T-cell (primary cell): ENCODE results near the gene POLG. TPM values are rescaled to one million over a fixed set of nuclear protein-coding genes. Genes with fewer than 3 reads are reported as not detected.
A peak's percentile ranks its signal among the peaks of the same experiment; 100 is the strongest.

Source experiments
- ATAC-seq, 4 experiments: fragments of 200-7000 bp in 3 of 4; fragments of 150-1000 bp in 1 of 4; cut with Tn5 transposase; replicated peaks in 1 of 4; 1 replicate in 3 of 4; 2 replicates in 1 of 4; pipeline ENCODE4 v1.10.0; 2021; ENCODE audit warnings: moderate library complexity in 3 of 4, mild to moderate bottlenecking in 2 of 4, moderate number of reproducible peaks in 1 of 4
- CTCF ChIA-PET, 2 donors: fragments of 300-600 bp; sonication (Branson Sonifier 250); formaldehyde crosslinking; loops; one replicate each; lab custom pipeline; 2022; ENCODE audit warnings: antibody characterized with exemption in 2 of 2; lab: Charles Lee
- POLR2A ChIA-PET, 2 donors: fragments of 300-600 bp; sonication (Branson Sonifier 250); formaldehyde crosslinking; loops; one replicate each; lab custom pipeline; 2022; ENCODE audit warnings: antibody characterized with exemption in 2 of 2; lab: Charles Lee
- DNase-seq, 35 experiments: peaks; one replicate each; pipeline versions ENCODE4 v3.0.0 to v3.0.0-alpha.2; 2013 to 2023
- H3K27ac ChIP-seq: one replicate; pipeline ENCODE4 v1.5.1; 2013; ENCODE audit warnings: low read length
- H3K27me3 ChIP-seq, 2 experiments: replicated peaks in 1 of 2; 1 replicate in 1 of 2; 2 replicates in 1 of 2; pipeline versions ENCODE4 v1.6.1 to v1.7.0; 2013; ENCODE audit warnings: low read length in 1 of 2, mixed read lengths in 1 of 2; ENCODE audit not compliant: control insufficient read depth in 2 of 2, insufficient read depth in 2 of 2; ENCODE audit errors: extremely low read depth in 1 of 2
- H3K36me3 ChIP-seq, 2 donors: 1 replicate in 1 of 2; 2 replicates in 1 of 2; pipeline versions ENCODE4 v1.6.1 to v1.7.0; 2013; ENCODE audit warnings: low read length in 1 of 2; ENCODE audit not compliant: control insufficient read depth in 2 of 2, insufficient read depth in 1 of 2; ENCODE audit errors: extremely low read depth in 1 of 2
- H3K4me1 ChIP-seq, 2 experiments: 1 replicate in 1 of 2; 2 replicates in 1 of 2; pipeline versions ENCODE4 v1.6.1 to v1.7.0; 2013; ENCODE audit warnings: low read length in 2 of 2, mixed read lengths in 1 of 2; ENCODE audit not compliant: insufficient read depth in 2 of 2, control insufficient read depth in 1 of 2; ENCODE audit errors: extremely low read depth in 1 of 2
- H3K4me3 ChIP-seq, 2 donors: 1 replicate in 1 of 2; 2 replicates in 1 of 2; pipeline versions ENCODE4 v1.5.1 to v1.7.0; 2013; ENCODE audit warnings: mild to moderate bottlenecking in 2 of 2, low read length in 1 of 2, moderate library complexity in 1 of 2; ENCODE audit not compliant: control insufficient read depth in 1 of 2; ENCODE audit errors: extremely low read depth in 1 of 2
- H3K9me3 ChIP-seq: 2 replicates; pipeline ENCODE4 v1.7.0; 2013
- H3K27ac Mint-ChIP-seq, 2 donors: one replicate each; pipeline ENCODE4 v1.8.0; 2020 to 2021; ENCODE audit warnings: mild to moderate bottlenecking in 2 of 2, mixed read lengths in 2 of 2
- H3K27me3 Mint-ChIP-seq, 2 donors: one replicate each; pipeline ENCODE4 v1.8.0; 2021 to 2022; ENCODE audit warnings: mixed read lengths in 2 of 2
- H3K36me3 Mint-ChIP-seq: one replicate; pipeline ENCODE4 v1.8.0; 2021; ENCODE audit warnings: mixed read lengths
- H3K4me1 Mint-ChIP-seq, 3 donors: one replicate each; pipeline ENCODE4 v1.8.0; 2020 to 2022; ENCODE audit warnings: mixed read lengths in 3 of 3, mild to moderate bottlenecking in 1 of 3
- H3K4me3 Mint-ChIP-seq, 3 donors: one replicate each; pipeline ENCODE4 v1.8.0; 2020 to 2022; ENCODE audit warnings: mild to moderate bottlenecking in 3 of 3, mixed read lengths in 3 of 3, moderate library complexity in 3 of 3
- H3K9me3 Mint-ChIP-seq, 3 donors: one replicate each; pipeline ENCODE4 v1.8.0; 2020 to 2022; ENCODE audit warnings: mixed read lengths in 3 of 3
- WGBS: methylation state at CpG from one replicate; pipeline ENCODE4 v1.1.5; 2013; ENCODE audit warnings: missing lambda C conversion rate; ENCODE audit not compliant: insufficient coverage; 5-methylcytosine and 5-hydroxymethylcytosine counted together
- total RNA-seq, 35 experiments: library from RNA in 6 of 35; stranded (reverse) in 6 of 35; fragments of 120-200 nt in 1 of 35; gene quantifications; one replicate each; pipeline versions ENCODE4 v1.2.1 to v1.2.4 and lab custom pipeline; 2013 to 2026

POLG gene
- total RNA-seq, 5 donors from 2014 or later (not counting 1 experiment from before 2014, with no cell fraction given), result 136 to 171 (median 165) TPM

DNA sequence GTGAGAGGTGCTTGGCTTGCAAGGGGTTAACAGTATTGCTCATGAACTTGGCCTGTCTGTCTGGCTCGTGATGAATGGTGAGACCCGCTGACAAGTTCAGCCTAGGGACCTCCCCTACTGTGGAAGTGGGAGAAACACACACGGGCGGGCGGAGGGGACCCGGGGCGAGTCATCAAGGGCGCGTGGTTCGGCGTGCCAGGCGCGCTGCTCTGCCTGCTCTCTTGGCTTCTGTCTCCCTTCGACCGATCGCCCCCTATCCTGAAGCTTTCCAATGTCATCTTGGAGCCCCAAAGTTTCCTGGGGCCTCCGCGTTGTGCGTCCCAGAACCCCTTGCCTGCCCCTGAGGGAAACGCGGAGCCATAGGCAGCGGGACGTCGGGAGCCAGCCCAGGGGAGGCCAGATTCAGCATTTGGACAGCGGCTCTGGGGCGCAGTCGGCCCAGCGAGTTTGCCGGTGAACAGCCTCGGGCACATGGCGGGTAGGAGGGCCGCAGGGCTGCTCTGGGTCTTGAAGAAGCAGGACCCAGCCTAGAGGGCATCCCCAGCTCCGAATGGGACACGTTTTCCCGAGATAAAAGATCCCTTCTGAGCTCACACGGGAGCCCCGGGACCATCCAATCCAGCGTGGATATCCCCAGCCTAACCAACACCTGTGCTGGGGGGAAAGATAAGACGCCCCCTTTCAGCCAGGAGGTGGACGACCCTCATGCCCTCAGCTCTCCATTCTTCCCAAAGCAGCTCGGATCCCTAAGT is 27.0 kb upstream of the POLG start:
- WGBS, result 14% methylated on average over 36 of the region's 41 CpGs
- H3K27ac ChIP-seq, result no peak overlapping the region
- Mint-ChIP-seq H3K27ac (peak overlapping the region in 1 of 2 donors; percentile 46), H3K36me3 (no peaks in the 10 kb centered on the region), H3K4me1 (peaks cover 15 to 23% (median 20%) of the 10 kb centered on the region in 3 donors), H3K4me3 (peak overlapping the region in 2 of 3 donors; percentile 9 to 53), H3K9me3 (no peaks in the 10 kb centered on the region), H3K27me3 (peaks cover 75 to 84% of the 10 kb centered on the region in 2 donors)
- H3K4me3 ChIP-seq, result peak overlapping the region in 1 of 2 donors; percentile 32
- peaks cover 17 to 99% of the 10 kb centered on the region in 2 experiments for H3K27me3 ChIP-seq
- ATAC-seq (peak in 3 of 4 experiments; percentile 36 to 52 (median 48)), DNase-seq (peak in 32 of 35 experiments; percentile 11 to 78 (median 46))
- no peaks in the 10 kb centered on the region for H3K36me3 ChIP-seq
- ChIA-PET POLR2A (no interaction called here), CTCF (interaction anchor here in 1 of 2 donors (1.3 kb wide), 1 partner anchor 55 kb away, joined by 3 read pairs; no protein-coding TSS in a partner anchor)
- peaks cover 0 to 37% of the 10 kb centered on the region in 2 experiments for H3K4me1 ChIP-seq
- H3K9me3 ChIP-seq, result no peaks in the 10 kb centered on the region

DNA sequence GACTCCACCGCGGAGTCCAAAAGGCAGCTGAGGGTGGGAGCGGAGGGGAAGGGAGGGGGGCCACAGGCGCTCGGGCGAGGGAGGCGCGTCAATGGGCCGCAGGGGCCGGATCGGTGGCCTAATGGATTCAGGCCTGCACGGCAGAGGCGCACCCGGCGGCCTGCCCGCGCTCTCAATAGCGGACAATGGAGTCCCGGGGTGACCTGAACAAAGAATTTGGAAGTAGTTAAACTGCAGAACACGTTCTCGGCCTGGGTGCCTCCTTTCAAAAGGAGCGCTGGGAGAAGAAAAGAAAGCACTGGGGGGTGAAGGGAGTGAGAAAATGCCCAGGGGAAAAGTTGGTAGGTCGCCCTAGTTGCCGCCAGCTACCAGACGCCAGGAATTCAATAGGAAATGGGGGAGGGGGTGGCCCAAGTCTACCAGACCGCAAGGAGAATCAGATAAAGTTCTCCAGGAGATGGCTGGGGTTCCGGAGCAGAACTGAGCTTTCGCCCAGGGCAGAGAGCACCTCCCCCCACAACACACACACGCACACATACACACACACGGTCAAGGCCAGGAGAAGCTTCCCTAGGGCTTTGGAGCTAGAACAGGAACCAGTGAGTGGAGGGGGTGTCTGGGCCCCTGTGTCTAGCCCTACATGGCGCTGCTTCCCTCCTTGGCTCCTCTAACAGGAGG is 25.8 kb upstream of the POLG start:
- H3K36me3 ChIP-seq, result no peaks in the 10 kb centered on the region
- H3K9me3 Mint-ChIP-seq, result no peaks in the 10 kb centered on the region
- CTCF ChIA-PET, result interaction anchor here (0.6 to 2.0 kb wide), 4 partner anchors 28 to 70 kb away, joined by 3 to 13 read pairs (median 4); no protein-coding TSS in a partner anchor
- no peak overlapping the region for H3K27ac ChIP-seq
- ATAC-seq, result no peak
- H3K9me3 ChIP-seq, result no peaks in the 10 kb centered on the region
- peak overlapping the region in 1 of 3 donors; percentile 53 for H3K4me3 Mint-ChIP-seq
- no peak overlapping the region for H3K4me3 ChIP-seq
- H3K4me1 Mint-ChIP-seq, result peaks cover 12 to 21% (median 18%) of the 10 kb centered on the region in 3 donors
- peaks cover 0 to 37% of the 10 kb centered on the region in 2 experiments for H3K4me1 ChIP-seq
- no peaks in the 10 kb centered on the region for H3K36me3 Mint-ChIP-seq
- POLR2A ChIA-PET, result interaction anchor here in 1 of 2 donors (1.1 kb wide), 1 partner anchor 80 kb away, joined by 5 read pairs; no protein-coding TSS in a partner anchor
- no peak overlapping the region for H3K27ac Mint-ChIP-seq
- WGBS, result 11% methylated on average over 22 of the region's 31 CpGs
- H3K27me3 Mint-ChIP-seq, result peaks cover 72 to 83% of the 10 kb centered on the region in 2 donors
- no peak for DNase-seq
- H3K27me3 ChIP-seq, result peaks cover 13 to 92% of the 10 kb centered on the region in 2 experiments

DNA sequence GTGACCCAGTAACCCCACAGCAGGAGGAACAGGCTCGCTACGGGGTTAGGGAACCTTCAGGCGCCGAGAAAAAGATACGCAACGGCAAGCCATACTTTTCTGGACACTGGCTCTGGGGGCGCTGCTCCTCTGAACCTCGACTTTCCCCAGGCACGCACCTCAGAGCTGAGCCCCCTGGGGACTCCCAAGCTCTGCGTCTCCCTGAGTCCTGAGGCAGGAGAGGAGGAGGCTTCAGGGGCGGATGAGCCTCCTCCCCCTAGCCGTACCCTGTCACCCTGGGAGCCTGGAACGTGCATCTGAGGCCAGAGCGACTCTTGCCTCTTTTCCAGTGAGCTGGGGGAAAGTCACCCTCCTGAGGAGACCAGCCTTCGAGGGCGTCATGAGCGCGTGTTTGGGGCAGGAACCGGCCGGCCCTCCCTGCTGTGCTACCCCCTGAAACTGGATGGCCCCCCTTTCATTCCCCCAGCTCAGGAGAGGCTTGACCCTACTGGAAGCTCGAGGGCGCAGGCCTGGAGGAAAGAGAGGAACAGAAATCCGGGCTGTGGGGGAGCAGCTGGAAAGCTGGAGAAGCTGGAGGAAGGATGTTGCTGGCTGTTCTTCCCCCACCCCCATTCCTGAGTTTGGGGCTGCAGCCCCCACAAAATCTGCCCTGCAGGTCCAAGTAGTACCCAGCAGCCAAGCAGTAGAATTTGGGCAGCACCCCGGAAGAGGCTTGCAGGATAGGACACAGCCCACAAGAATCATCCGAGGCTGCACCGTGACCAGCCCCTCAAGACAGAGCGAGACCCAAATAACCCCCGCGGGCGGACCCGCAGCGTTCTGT is 25.1 kb upstream of the POLG start:
- Mint-ChIP-seq H3K27me3 (peaks cover 73 to 82% of the 10 kb centered on the region in 2 donors), H3K4me1 (peaks cover 12 to 21% (median 18%) of the 10 kb centered on the region in 3 donors), H3K9me3 (no peaks in the 10 kb centered on the region), H3K27ac (no peak overlapping the region), H3K4me3 (peak overlapping the region; percentile 36 to 74 (median 51)), H3K36me3 (no peaks in the 10 kb centered on the region)
- Histone ChIP-seq H3K4me3 (peak overlapping the region in 1 of 2 donors; percentile 3), H3K4me1 (peaks cover 0 to 37% of the 10 kb centered on the region in 2 experiments), H3K27ac (no peak overlapping the region), H3K27me3 (peaks cover 17 to 90% of the 10 kb centered on the region in 2 experiments), H3K9me3 (no peaks in the 10 kb centered on the region), H3K36me3 (no peaks in the 10 kb centered on the region)
- WGBS, result 14% methylated on average over 29 of the region's 32 CpGs
- CTCF ChIA-PET, result interaction anchor here (0.7 to 2.0 kb wide), 14 partner anchors 9 to 113 kb away, joined by 3 to 21 read pairs (median 4); no protein-coding TSS in a partner anchor
- POLR2A ChIA-PET, result interaction anchor here in 1 of 2 donors (1.1 kb wide), 1 partner anchor 79 kb away, joined by 5 read pairs; no protein-coding TSS in a partner anchor
- DNase-seq, result no peak
- ATAC-seq, result no peak

DNA sequence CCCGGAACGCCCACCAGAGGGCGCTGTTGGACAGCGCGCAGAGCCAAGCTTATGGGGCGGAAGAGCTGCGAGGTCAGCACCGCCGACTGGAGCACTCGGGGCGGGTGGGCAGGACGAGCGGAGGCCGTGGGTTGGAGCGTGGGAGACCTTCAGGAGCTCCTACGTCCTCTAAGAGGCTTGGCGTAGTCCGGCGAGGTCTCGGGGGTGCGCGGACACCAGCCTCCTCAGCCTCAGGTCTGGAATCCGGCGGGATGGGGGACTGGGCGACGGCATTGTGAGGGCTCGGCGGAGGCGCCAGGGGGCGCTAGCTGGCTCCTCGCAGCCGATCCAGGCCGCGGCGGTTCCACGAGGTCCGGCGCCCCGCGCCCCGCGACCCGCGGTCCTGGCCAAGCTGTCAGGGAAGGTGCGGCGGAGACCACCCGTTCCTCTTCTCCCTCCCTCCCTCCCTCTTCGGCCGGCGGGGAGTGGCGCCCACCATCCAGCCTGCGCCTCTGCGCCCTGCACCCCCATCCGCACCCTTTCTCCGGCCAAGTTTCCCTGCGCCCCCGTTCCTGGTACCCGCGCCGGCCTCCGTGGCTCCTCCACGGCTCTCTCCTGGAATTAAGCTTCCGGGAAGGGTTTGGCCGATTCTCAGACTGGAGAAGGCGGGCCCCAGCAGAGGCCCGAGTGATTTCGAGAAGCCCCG is 24.3 kb upstream of the POLG start:
- 4% methylated on average over 67 of the region's 68 CpGs for WGBS
- H3K4me1 Mint-ChIP-seq, result peaks cover 12 to 18% (median 18%) of the 10 kb centered on the region in 3 donors
- peak overlapping the region; percentile 74 to 82 (median 74) for H3K4me3 Mint-ChIP-seq
- H3K27me3 Mint-ChIP-seq, result peaks cover 71 to 80% of the 10 kb centered on the region in 2 donors
- H3K27me3 ChIP-seq, result peaks cover 18 to 90% of the 10 kb centered on the region in 2 experiments
- ChIA-PET CTCF (interaction anchor here (0.6 to 2.0 kb wide), 25 partner anchors 10 to 813 kb away, joined by 3 to 21 read pairs (median 4); partner anchors contain the start of gene POLG (in 1 of the 2)), POLR2A (interaction anchor here in 1 of 2 donors (1.1 kb wide), 1 partner anchor 78 kb away, joined by 5 read pairs; no protein-coding TSS in a partner anchor)
- no peaks in the 10 kb centered on the region for H3K36me3 ChIP-seq
- no peak overlapping the region for H3K27ac ChIP-seq
- H3K9me3 Mint-ChIP-seq, result no peaks in the 10 kb centered on the region
- peaks cover 0 to 37% of the 10 kb centered on the region in 2 experiments for H3K4me1 ChIP-seq
- H3K27ac Mint-ChIP-seq, result no peak overlapping the region
- DNase-seq (peak; percentile 49 to 90 (median 73)), ATAC-seq (peak; percentile 88 to 92 (median 91))
- H3K4me3 ChIP-seq, result peak overlapping the region; percentile 39 to 45
- no peaks in the 10 kb centered on the region for H3K36me3 Mint-ChIP-seq
- H3K9me3 ChIP-seq, result no peaks in the 10 kb centered on the region

DNA sequence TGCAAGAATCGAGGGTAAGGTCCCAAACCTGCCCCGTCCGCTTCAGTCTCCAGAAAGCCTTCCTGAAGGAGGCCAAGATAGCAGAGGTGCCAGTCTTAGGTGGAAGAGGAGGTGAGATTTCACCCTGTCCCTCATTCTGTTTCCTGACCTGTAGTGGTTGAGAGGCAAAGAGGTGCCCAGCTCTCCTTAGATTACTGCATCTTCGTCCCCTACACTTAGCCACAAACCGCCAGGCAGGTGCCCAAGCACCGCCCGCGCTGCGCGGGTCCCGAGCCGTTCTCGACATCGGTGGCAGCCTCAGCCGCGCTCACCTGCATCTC is 23.8 kb upstream of the POLG start:
- Histone ChIP-seq H3K4me1 (peaks cover 0 to 37% of the 10 kb centered on the region in 2 experiments), H3K4me3 (peak overlapping the region in 1 of 2 donors; percentile 45), H3K36me3 (no peaks in the 10 kb centered on the region), H3K27me3 (peaks cover 14 to 90% of the 10 kb centered on the region in 2 experiments), H3K27ac (no peak overlapping the region), H3K9me3 (no peaks in the 10 kb centered on the region)
- DNase-seq (no peak), ATAC-seq (peak; percentile 4 to 17 (median 6))
- WGBS, result under 1% methylated on average over 13 of the region's 16 CpGs
- CTCF ChIA-PET, result interaction anchor here (0.6 to 2.0 kb wide), 21 partner anchors 10 to 814 kb away, joined by 3 to 21 read pairs (median 4); partner anchors contain the start of gene POLG (in 1 of the 2)
- POLR2A ChIA-PET, result no interaction called here
- H3K27me3 Mint-ChIP-seq, result peaks cover 71 to 80% of the 10 kb centered on the region in 2 donors
- H3K27ac Mint-ChIP-seq, result no peak overlapping the region
- no peaks in the 10 kb centered on the region for H3K36me3 Mint-ChIP-seq
- no peaks in the 10 kb centered on the region for H3K9me3 Mint-ChIP-seq
- peak overlapping the region in 2 of 3 donors; percentile 74 to 82 for H3K4me3 Mint-ChIP-seq
- H3K4me1 Mint-ChIP-seq, result peaks cover 11 to 18% (median 17%) of the 10 kb centered on the region in 3 donors
